Epithelial cell of esophagus (primary cell): ENCODE measurements around the gene CYP2U1.
A peak's percentile ranks its signal among the peaks of the same experiment; 100 is the strongest.

ENCODE experiments used
- DNase-seq: peaks from one replicate; pipeline ENCODE4 v3.0.0; 2010; ENCODE audit warnings: low read depth
- H3K4me3 ChIP-seq: 2 replicates; pipeline ENCODE4 v1.5.1; 2011; ENCODE audit warnings: mild to moderate bottlenecking, low read length, control low read depth
- CTCF ChIP-seq: IDR thresholded peaks from 2 replicates; pipeline ENCODE4 v1.5.1; 2011; ENCODE audit warnings: low read depth, mild to moderate bottlenecking, low read length, control low read depth, inconsistent platforms; ENCODE audit not compliant: insufficient read depth; ENCODE audit errors: missing control alignments

Gene CYP2U1

GRCh38 chr4:107930821-107931774 lies at the start of gene CYP2U1:
CYP2U1 (plus strand) TSS chr4:107931549; CDS start chr4:107931644, 95 bp downstream.
- no peak for TF ChIP-seq CTCF
- H3K4me3 ChIP-seq = peak within 1 kb of the TSS; percentile 58
- peak; percentile 72 for DNase-seq

GRCh38 chr4:107885865-107886264 lies 45.5 kb upstream of the CYP2U1 start:
- H3K4me3 ChIP-seq = no peak overlapping the region
- DNase-seq = peak; percentile 50
- TF ChIP-seq CTCF = no peak

GRCh38 chr4:107888237-107888636 lies 43.1 kb upstream of the CYP2U1 start:
- H3K4me3 ChIP-seq = no peak overlapping the region
- no peak for TF ChIP-seq CTCF
- no peak for DNase-seq

GRCh38 chr4:107890779-107891178 lies 40.6 kb upstream of the CYP2U1 start:
- TF ChIP-seq CTCF = no peak
- DNase-seq = no peak
- no peak overlapping the region for H3K4me3 ChIP-seq

- TF ChIP-seq CTCF = no peak
- DNase-seq = no peak
- H3K4me3 ChIP-seq = no peak overlapping the region
Observed at GRCh38 chr4:107891299-107891698, 40.0 kb upstream of the CYP2U1 start.

GRCh38 chr4:107893171-107894137 lies 37.9 kb upstream of the CYP2U1 start:
- H3K4me3 ChIP-seq = no peak overlapping the region
- DNase-seq = peak; percentile 68
- no peak for TF ChIP-seq CTCF
